ENCODE measurements around the gene IFNG. TPM values are rescaled to one million over a fixed set of nuclear protein-coding genes. Genes with fewer than 3 reads are reported as not detected.

Gene IFNG
- total RNA-seq, 2 donors from 2014 or later: not detected

GRCh38 chr12:68137335-68137830 lies 22.2 kb downstream of the IFNG start:
- H3K27me3 ChIP-seq: no peaks in the 10 kb centered on the region
- H3K4me3 ChIP-seq: no peak overlapping the region
- intact Hi-C loops (cut with DNase I): no loop called here
- DNase-seq: no peak
- H3K36me3 ChIP-seq (replicated peaks in 1 of 2; ENCODE audit: insufficient read depth in 1 of 2, low read depth in 2 of 2): no peaks in the 10 kb centered on the region
- H3K27ac ChIP-seq: no peak overlapping the region
- H3K4me1 ChIP-seq: no peaks in the 10 kb centered on the region
- no peak for TF ChIP-seq CTCF (IDR thresholded peaks at IDR 0.05)
- no peak for TF ChIP-seq POLR2A (IDR thresholded peaks at IDR 0.05)
- no peaks in the 10 kb centered on the region for H3K9me3 ChIP-seq
- ATAC-seq: no peak
- 48 to 66% methylated on average over 3 of the region's 3 CpGs for WGBS, 2 donors

- Histone ChIP-seq H3K36me3 (replicated peaks in 1 of 2; ENCODE audit: insufficient read depth in 1 of 2, low read depth in 2 of 2) (no peaks in the 10 kb centered on the region), H3K27ac (no peak overlapping the region), H3K27me3 (no peaks in the 10 kb centered on the region), H3K4me3 (no peak overlapping the region), H3K9me3 (no peaks in the 10 kb centered on the region), H3K4me1 (no peaks in the 10 kb centered on the region)
- no peak for TF ChIP-seq POLR2A (IDR thresholded peaks at IDR 0.05)
- 52 to 70% methylated on average over 3 of the region's 3 CpGs for WGBS, 2 donors
- intact Hi-C loops (cut with DNase I): no loop called here
- ATAC-seq: no peak
- no peak for DNase-seq
These were observed 24.0 kb downstream of the IFNG start for GRCh38 chr12:68135520-68135919.

- Histone ChIP-seq H3K4me3 (no peak overlapping the region), H3K9me3 (peaks cover 0 to 6% (median 0%) of the 10 kb centered on the region in 3 donors), H3K27me3 (no peaks in the 10 kb centered on the region), H3K4me1 (no peaks in the 10 kb centered on the region), H3K36me3 (replicated peaks in 1 of 2; ENCODE audit: insufficient read depth in 1 of 2, low read depth in 2 of 2) (no peaks in the 10 kb centered on the region), H3K27ac (no peak overlapping the region)
- 60 to 93% methylated on average over 4 to 5 of the region's 5 CpGs for WGBS, 2 donors
- intact Hi-C loops (cut with DNase I): no loop called here
- TF ChIP-seq POLR2A (IDR thresholded peaks at IDR 0.05) (no peak), CTCF (IDR thresholded peaks at IDR 0.05) (no peak)
- ATAC-seq: no peak
- DNase-seq: no peak
These were observed 27.6 kb downstream of the IFNG start for GRCh38 chr12:68131867-68132414.

- H3K36me3 ChIP-seq (replicated peaks in 1 of 2; ENCODE audit: insufficient read depth in 1 of 2, low read depth in 2 of 2): no peaks in the 10 kb centered on the region
- no peaks in the 10 kb centered on the region for H3K4me1 ChIP-seq
- H3K4me3 ChIP-seq: no peak overlapping the region
- DNase-seq (no peak), ATAC-seq (no peak)
- no peak overlapping the region for H3K27ac ChIP-seq
- H3K9me3 ChIP-seq: peaks cover 0 to 6% (median 0%) of the 10 kb centered on the region in 3 donors
- TF ChIP-seq POLR2A (IDR thresholded peaks at IDR 0.05) (no peak), CTCF (IDR thresholded peaks at IDR 0.05) (no peak)
- H3K27me3 ChIP-seq: no peaks in the 10 kb centered on the region
- intact Hi-C loops (cut with DNase I): no loop called here
- WGBS, 2 donors: 70 to 84% methylated on average over 2 of the region's 2 CpGs
These were observed 29.6 kb downstream of the IFNG start for GRCh38 chr12:68129979-68130378.

DNA sequence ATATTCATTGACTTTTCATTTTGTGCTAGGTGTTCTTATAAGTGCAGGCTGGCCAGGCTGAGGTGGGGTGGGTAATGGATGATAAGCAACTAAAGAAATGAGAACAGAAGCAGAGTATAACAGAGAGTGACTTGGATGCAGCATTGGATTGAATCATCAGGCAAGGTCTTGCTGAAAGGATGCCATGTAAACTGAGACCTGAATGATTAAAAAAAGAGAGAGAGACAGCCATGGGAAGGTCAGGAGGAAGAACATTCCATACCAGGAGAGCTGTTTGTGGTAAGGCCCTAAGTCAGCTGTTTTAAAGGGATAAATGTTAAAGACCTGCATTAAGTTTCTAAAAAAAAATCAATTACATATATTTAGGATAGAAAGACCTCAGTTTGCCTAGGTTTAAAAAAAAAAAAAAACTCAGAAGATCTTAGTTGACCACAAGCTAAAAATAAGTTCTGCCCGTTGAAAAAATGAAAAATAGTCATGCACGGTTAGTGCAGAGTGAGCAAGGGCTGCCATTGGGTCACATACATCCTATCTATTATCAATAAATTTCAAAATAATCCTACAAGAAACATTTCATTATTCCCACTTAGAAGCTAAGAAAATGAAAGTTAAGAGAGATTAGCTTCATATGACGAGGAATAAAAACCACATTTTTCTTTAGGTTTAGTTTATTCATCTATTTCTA lies 37.2 kb downstream of the IFNG start:
- H3K4me3 ChIP-seq: no peak overlapping the region
- H3K27me3 ChIP-seq: no peaks in the 10 kb centered on the region
- H3K4me1 ChIP-seq: no peaks in the 10 kb centered on the region
- ATAC-seq (no peak), DNase-seq (no peak)
- H3K36me3 ChIP-seq (replicated peaks in 1 of 2; ENCODE audit: insufficient read depth in 1 of 2, low read depth in 2 of 2): no peaks in the 10 kb centered on the region
- 63 to 68% methylated on average over 3 of the region's 3 CpGs for WGBS, 2 donors
- no peaks in the 10 kb centered on the region for H3K9me3 ChIP-seq
- intact Hi-C loops (cut with DNase I): no loop called here
- H3K27ac ChIP-seq: no peak overlapping the region
- TF ChIP-seq CTCF (IDR thresholded peaks at IDR 0.05): no peak

Measured in body of pancreas (tissue), 4 donors.